GM21717 (cell line): ENCODE results near the gene CD33.
"Not testable (repeated sequence)": the region's sequence is repeated elsewhere in the genome, so short reads cannot be mapped to it uniquely, and the experiment has no call there.

Experiments
- ATAC-seq: cut with Tn5 transposase; IDR thresholded peaks from one replicate; pipeline ENCODE4 v1.9.1; 2021; ENCODE audit warnings: mild to moderate bottlenecking, moderate library complexity; ENCODE audit not compliant: unreplicated experiment

Gene CD33

GRCh38 chr19:51210191-51210784, 14.6 kb upstream of the CD33 start:
- ATAC-seq: no peak

DNA sequence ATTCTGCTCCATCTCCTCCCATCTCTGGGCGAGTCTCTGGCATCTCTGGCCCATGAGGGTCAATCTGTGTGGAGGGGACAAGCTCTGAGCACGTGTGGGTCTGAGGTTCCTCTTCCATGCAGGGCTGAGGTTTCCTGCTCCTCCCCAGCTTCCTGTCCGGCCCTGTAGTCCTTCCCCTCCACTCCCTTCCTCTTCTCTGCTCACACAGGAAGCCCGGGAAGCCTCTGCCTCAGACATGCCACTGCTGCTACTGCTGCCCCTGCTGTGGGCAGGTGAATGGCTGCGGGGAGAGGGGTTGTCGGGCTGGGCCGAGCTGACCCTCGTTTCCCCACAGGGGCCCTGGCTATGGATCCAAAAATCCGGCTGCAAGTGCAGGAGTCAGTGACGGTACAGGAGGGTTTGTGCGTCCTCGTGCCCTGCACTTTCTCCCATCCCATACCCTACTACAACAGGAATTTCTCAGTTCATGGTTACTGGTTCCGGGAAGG, 14.0 kb upstream of the CD33 start:
- not testable (repeated sequence) for ATAC-seq

GRCh38 chr19:51211833-51212232, 13.0 kb upstream of the CD33 start:
- ATAC-seq: no peak

DNA sequence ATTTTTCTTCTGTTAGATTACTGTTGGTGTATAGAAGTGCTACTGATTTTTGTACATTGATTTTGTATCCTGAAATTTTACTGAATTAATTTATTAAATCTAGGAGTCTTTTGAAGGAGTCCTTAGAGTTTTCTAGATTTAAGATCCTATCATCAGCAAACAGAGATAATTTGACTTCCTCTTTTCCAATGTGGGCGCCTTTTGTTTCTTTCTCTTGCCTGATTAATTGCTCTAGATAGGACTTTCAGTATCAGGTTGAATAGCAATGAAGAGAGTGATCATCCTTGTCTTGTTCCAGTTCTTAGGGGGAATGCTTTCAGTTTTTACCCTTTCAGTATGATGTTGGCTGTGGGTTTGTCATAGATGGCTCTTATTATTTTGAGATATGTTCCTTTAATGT, 5.6 kb upstream of the CD33 start:
- ATAC-seq: no peak

DNA sequence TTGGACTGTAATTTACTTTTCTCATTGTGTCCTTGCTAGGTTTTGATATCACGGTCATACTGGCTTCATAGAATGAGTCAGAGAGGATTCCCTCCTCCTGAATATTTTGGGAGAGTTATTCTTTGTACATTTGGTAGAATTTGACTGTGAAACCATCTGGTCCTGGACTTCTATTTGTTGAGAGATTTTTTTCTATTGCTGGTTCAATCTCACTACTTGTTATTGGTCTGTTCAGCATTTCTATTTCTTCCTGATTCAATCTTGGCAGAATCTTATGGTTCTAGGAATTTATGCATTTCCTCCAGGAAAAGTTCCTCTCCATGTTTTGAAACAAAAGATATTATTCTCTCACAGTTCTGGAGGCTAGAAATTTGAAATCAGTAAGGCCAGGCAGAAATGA, 4.9 kb upstream of the CD33 start:
- no peak for ATAC-seq

DNA sequence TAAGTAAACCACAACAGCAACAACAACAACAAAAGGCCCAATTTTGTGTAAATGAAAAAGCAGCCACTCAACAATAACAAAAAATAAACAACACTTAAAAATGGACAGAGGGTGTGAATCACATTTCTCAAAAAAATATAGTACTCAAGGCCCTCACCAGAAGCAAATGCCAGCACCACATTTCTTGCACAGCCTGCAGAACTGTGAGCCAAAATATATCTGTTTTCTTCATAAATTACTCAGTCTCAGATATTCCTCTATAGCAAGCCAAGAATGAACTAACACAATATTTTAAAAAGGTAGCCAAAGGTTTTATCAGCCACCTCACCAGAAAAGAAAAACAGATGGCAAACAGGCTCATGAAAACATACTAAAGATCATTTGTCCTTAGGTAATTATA, 3.9 kb upstream of the CD33 start:
- no peak for ATAC-seq

DNA sequence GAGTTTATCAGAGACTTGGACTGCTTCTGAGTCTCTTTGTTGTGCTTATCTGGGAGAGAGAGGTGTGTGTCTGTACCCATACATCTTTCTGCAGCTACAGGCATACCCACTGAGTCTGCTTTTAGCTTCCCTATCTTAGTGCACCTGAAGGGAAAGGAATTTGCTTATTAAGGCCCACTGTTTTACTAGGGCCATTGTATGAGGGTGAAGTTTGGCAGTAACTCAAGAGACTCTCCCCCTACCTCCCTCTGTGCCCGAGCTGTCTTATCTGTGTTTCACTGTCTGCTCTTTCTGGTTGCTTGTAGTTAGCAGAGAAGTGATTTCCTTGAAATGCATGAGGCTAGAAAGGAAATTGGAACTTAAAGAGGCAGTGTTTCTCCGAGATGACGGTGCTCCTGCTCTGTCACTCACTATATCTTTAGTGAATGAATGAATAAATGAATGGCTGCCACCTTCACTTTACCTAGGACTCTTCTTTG, 678 bp upstream of the CD33 start:
- no peak for ATAC-seq

DNA sequence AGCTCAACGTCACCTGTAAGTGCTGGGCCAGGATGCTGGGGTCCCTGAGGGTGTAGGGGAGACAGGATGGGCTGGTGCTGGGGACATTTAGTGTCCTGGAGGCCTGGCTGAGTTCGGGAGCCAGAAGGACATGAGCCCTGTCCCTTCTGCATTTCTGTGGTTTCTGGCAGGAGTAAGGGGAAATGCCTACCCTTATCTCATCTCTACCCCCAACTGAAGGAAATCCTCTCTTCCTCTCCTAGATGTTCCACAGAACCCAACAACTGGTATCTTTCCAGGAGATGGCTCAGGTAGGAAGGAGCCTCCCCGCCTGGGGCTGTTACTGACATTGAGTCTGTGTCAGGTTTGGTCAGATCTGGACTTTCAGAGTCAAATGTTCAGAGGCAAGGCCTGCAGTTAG, 1.2 kb downstream of the CD33 start:
- no peak for ATAC-seq

GRCh38 chr19:51227326-51227725, 2.4 kb downstream of the CD33 start:
- ATAC-seq: no peak

DNA sequence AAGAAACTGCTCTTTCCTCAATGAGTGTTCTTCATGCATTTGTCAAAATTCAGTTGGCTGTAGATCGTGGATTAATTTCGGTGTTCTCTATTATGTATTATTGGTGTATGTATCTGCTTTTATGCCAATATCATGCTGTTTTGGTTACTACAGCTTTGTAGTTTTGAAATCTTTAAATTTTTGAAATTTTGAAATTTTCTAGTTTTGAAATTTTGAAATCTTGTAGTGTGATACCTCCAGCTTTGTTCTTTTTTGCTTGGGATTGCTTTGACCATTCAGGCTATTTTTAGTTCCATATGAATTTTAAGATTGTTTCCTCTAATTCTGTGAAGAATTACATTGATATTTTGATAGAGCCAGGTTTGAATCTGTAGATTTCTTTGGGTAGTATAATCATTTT, 3.1 kb downstream of the CD33 start:
- no peak for ATAC-seq

- ATAC-seq: no peak
Measured at GRCh38 chr19:51240866-51241265, 16.0 kb downstream of the CD33 start.

DNA sequence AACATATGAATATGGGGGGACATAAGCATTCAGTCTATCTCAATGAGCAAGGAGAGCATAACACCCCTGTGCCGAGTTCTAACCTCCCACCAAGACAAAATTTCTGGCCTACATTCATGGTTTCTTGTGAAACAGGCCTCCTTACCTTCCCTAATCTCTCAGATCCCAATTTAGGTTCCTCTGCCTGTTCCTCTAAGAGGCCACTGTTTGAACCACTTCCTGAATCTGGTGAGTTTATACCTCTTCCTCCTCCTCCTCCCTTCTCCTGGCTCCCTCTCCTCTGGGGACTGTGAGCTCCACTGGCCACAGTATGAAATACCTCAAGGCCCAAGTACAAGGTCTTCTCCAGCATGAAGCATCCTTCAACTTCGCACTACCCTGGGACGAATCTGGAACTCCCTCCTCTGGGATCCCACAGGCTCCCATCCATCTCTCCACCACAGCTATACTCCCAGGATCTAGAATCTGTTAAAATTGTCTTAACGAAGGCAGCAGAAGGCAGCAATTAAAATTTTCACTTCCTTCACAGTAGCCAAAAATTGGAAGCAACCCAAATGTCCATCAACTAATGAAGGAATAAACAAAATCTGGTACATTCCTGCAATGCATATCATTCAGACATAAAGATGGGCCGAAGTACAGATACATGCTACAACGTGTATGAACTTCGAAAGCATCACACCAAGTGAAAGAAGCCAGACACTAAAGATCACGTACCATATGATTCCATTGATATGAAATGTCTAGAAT, 18.2 kb downstream of the CD33 start:
- ATAC-seq: no peak

GRCh38 chr19:51246164-51246552, 21.3 kb downstream of the CD33 start:
- no peak for ATAC-seq

GRCh38 chr19:51247972-51248590, 23.2 kb downstream of the CD33 start:
- ATAC-seq: no peak

DNA sequence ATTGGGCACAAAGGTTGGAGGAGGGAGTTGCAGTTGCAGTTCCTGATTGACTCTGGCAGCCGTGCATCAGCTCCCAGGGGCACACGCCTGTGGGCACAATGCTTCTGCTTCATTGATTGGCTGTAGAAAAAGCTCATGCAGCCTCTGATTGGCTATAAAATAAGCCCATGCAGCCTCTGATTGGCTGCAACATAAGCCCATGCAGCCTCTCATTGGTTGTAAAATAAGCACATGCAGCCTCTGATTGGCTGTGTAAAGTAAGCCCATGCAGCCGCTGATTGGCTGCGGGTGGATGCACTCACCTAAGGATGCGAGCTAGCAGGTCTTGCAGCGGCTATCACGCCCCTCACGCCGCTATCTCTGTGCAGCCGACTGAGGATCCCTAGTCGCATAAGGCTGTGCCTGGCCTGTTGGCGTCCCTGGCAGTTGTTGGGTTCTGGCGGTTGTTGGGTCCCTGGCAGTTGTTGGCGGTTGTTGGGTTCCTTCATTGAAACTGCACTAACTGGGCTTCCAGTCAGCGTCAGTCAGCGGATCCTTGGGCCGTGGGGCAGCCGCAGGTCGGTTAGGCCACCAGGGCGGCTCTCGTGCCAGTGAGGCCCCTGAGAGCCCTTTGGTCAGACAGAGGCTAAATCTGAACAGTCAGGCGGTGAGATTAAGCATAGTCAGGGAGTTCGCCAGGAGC, 26.0 kb downstream of the CD33 start, which contains the start of gene SIGLECL1:
TSS of gene SIGLECL1 (plus strand) at position 295 of the 682 bp plus-strand sequence. CDS start 12,993 bp downstream, outside the sequence.
- ATAC-seq: no peak

GRCh38 chr19:51251468-51251820, 26.6 kb downstream of the CD33 start:
- no peak for ATAC-seq

GRCh38 chr19:51252306-51253079, 27.6 kb downstream of the CD33 start:
- no peak for ATAC-seq

DNA sequence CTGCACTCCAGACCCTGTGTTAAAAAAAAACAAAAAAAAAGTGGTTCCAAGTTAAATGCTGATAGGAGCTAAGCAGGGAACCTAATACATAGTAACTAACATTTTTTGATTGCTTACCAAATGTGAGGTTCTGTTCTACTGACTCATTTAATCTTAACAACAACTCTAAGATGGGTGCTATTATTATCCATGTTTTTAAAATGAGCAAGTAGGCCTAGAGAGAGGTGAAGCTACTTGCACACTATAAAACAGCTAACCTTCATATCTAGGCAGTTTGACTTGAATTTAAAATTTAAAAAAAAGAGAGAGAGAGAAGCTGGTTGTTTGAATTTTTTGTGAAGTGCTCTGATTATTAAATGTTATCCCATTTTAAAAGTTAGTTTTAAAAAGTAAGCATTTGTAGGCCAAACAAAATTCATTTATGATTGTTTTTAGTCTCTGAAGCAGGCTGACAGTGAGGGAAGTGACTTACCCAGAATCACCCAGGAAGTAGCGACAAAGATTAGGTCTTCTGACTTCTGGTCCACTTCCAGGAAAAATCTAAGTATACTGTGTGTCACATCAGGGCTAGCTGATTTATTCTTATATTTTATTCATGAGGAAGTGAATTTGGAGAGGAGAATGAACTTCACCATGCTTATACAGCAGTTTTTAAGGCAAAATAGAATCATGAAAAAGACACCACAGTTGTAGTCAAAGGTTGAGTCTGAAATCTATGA, 28.4 kb downstream of the CD33 start:
- ATAC-seq: no peak

DNA sequence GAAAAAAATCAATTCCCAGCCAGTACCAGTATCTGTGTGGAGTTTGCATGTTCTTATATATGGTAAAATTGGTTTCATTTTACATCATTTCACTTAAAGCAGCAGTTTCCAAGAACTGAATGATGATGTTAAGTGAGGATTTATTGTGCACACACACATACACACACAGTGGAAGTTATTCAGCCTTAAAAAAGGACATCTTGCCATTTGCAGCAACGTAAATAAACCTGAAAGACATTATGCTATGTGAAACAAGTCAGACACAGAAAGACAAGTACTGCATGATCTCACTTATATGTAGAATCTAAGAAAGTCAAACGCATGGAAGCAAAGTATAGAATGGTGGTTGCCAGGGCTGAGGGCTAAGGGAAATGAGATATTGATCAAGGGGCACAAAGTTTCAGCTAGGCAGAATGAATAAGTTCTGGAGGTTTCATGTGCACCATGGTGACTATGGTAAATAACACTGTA, 31.3 kb downstream of the CD33 start:
- ATAC-seq: no peak

DNA sequence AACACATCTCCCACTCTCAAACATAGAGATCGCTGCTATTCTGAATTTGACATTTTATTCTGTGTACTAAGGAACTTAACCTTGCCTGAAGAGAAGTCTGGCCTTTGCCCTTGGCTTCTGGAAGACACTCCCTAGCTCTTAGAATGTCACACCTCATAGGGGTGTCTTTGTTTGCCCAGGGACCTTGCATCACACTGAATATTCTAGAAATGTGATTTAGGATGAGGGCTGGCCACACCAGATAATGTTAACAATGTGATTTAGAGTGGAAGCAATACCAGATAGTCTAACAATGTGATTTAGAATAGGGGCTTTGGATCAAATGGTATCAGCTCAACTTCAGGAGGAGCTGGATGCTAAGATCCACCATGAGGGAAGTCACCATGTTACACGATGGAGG, 32.6 kb downstream of the CD33 start:
- no peak for ATAC-seq
